Liver (tissue), 9 donors: ENCODE data around the gene SCO2. TPM values are rescaled to one million over a fixed set of nuclear protein-coding genes. Genes with fewer than 3 reads are reported as not detected.

ENCODE experiments used
- DNase-seq: peaks from one replicate; pipeline ENCODE4 v3.0.0-alpha.2; 2017; ENCODE audit warnings: low spot score
- H3K27ac ChIP-seq, 2 donors: one replicate each; pipeline ENCODE4 v1.7.0; 2013; ENCODE audit warnings: inconsistent platforms in 2 of 2, low read length in 2 of 2, control low read depth in 1 of 2, low read depth in 1 of 2, mild to moderate bottlenecking in 1 of 2
- H3K27me3 ChIP-seq, 4 donors: one replicate each; pipeline versions ENCODE4 v1.6.1 to v1.7.0; 2013; ENCODE audit warnings: low read length in 3 of 4, inconsistent platforms in 1 of 4, mild to moderate bottlenecking in 1 of 4, moderate library complexity in 1 of 4; ENCODE audit not compliant: control insufficient read depth in 4 of 4, insufficient read depth in 4 of 4
- H3K36me3 ChIP-seq, 4 donors: one replicate each; pipeline versions ENCODE4 v1.6.1 to v1.7.0; 2013; ENCODE audit warnings: low read length in 3 of 4, mild to moderate bottlenecking in 3 of 4, low read depth in 1 of 4, moderate library complexity in 1 of 4; ENCODE audit not compliant: control insufficient read depth in 4 of 4, insufficient read depth in 3 of 4
- H3K4me1 ChIP-seq, 4 donors: one replicate each; pipeline versions ENCODE4 v1.6.1 to v1.7.0; 2013; ENCODE audit warnings: low read length in 3 of 4, mild to moderate bottlenecking in 3 of 4, moderate library complexity in 1 of 4; ENCODE audit not compliant: control insufficient read depth in 4 of 4, insufficient read depth in 4 of 4
- H3K4me3 ChIP-seq, 3 donors: one replicate each; pipeline versions ENCODE4 v1.6.1 to v1.7.0; 2013; ENCODE audit warnings: low read length in 3 of 3, control low read depth in 1 of 3, low read depth in 1 of 3, mild to moderate bottlenecking in 1 of 3
- H3K9ac ChIP-seq, 2 donors: one replicate each; pipeline ENCODE4 v1.7.0; 2013; ENCODE audit warnings: low read length in 2 of 2, mild to moderate bottlenecking in 2 of 2, moderate library complexity in 2 of 2, control low read depth in 1 of 2, low read depth in 1 of 2
- H3K9me3 ChIP-seq, 4 donors: one replicate each; pipeline versions ENCODE4 v1.6.1 to v1.7.0; 2013; ENCODE audit warnings: low read length in 3 of 4; ENCODE audit not compliant: control insufficient read depth in 4 of 4
- ATF3 ChIP-seq: IDR thresholded peaks from 2 replicates; pipeline ENCODE4 v1.6.1; 2016; ENCODE audit warnings: antibody characterized with exemption
- EGR1 ChIP-seq, 2 donors: IDR thresholded peaks; 2 replicates each; pipeline ENCODE4 v1.6.1; 2016 to 2018; ENCODE audit warnings: antibody characterized with exemption in 2 of 2, low read depth in 2 of 2
- GABPA ChIP-seq, 2 donors: IDR thresholded peaks in 1 of 2; conservative IDR thresholded peaks in 1 of 2; 2 replicates each; pipeline ENCODE4 v1.6.1; 2016; ENCODE audit warnings: antibody characterized with exemption in 2 of 2, mild to moderate bottlenecking in 1 of 2, moderate library complexity in 1 of 2
- HNF4A ChIP-seq, 2 donors: conservative IDR thresholded peaks; 2 replicates each; pipeline ENCODE4 v1.6.1; 2016; ENCODE audit warnings: antibody characterized with exemption in 2 of 2, mild to moderate bottlenecking in 2 of 2
- HNF4G ChIP-seq: IDR thresholded peaks from 2 replicates; pipeline ENCODE4 v1.6.1; 2016; ENCODE audit warnings: antibody characterized with exemption
- JUND ChIP-seq, 2 donors: IDR thresholded peaks; 2 replicates each; pipeline ENCODE4 v1.6.1; 2016; ENCODE audit warnings: antibody characterized with exemption in 2 of 2
- NR2F2 ChIP-seq: IDR thresholded peaks from 2 replicates; pipeline ENCODE4 v1.6.1; 2016; ENCODE audit warnings: antibody characterized with exemption
- REST ChIP-seq: IDR thresholded peaks from 2 replicates; pipeline ENCODE4 v1.6.1; 2016; ENCODE audit warnings: antibody characterized with exemption, mild to moderate bottlenecking
- SP1 ChIP-seq: IDR thresholded peaks from 2 replicates; pipeline ENCODE4 v1.6.1; 2018; ENCODE audit warnings: antibody characterized with exemption, mild to moderate bottlenecking
- TAF1 ChIP-seq: conservative IDR thresholded peaks from 2 replicates; pipeline ENCODE4 v1.6.1; 2016; ENCODE audit warnings: antibody characterized with exemption, mild to moderate bottlenecking
- WGBS: extraction: QIAGEN DNeasy Blood & Tissue Kit; methylation state at CpG from one replicate; pipeline ENCODE4 v1.1.7; 2013; 5-methylcytosine and 5-hydroxymethylcytosine counted together
- polyA plus RNA-seq, 2 donors: library from polyadenylated mRNA; stranded (reverse) in 1 of 2; unstranded in 1 of 2; fragments of 200-250 nt in 1 of 2; fragments of >200 nt in 1 of 2; fragmentation: Nextera tagmentation in 1 of 2; extraction: Ambion mirVana in 1 of 2; gene quantifications; one replicate each; pipeline versions ENCODE4 v1.2.1 to v1.2.3, GENCODE V29; 2013 to 2015
- total RNA-seq, 2 donors: library from RNA; depleted of rRNA; stranded (reverse); fragments of >200 nt; gene quantifications; one replicate each; pipeline ENCODE4 v1.2.3, GENCODE V29; 2014
- TF ChIP-seq, protein P1 (sequence below): IDR thresholded peaks from 2 replicates; pipeline ENCODE4 v1.6.1; 2016; ENCODE audit warnings: antibody characterized with exemption
- donor health status: healthy.
- donor health status: healthy.
- donor health status: healthy.
- donor health status: healthy.
- donor health status: healthy.

Gene SCO2
- total and polyA plus RNA-seq, 4 donors: 1.4 to 2.9 (median 1.8) TPM

DNA sequence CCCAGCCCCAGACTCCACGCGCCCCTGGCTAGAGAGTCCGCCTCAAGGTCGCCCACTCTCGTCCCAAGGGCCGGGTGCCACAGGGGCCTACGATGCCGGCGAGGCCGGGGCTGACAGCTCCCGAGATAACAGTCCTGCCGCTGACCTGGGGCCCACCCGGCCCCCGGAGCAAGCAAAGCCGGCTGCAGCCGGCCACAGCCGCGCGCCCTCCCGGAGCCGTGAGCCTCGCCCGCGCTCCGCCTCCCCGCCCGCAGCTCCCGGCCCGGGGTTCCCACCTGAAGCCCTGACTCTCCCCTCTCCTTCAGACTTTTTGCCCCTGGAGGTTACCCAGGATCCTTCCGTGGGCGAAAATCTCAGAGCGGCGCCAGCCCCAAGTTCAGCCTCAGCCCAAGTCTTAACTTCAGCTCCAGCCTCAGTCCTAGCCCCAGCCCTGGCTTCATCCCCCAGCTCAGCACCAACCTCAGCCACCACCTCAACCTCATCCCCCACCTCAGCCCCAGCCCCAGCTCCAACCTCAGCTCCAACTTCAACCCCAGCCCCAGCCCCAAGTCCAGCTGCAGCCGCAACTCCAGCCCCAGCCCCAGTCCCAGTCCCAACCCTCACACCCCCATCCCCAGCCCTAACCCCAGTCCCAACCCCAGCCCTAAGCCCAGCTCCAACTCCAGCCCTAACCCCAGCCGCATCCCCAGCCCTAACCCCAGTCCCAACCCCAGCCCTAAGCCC is 22.0 kb upstream of the SCO2 start:
- TF ChIP-seq, protein P1, sequence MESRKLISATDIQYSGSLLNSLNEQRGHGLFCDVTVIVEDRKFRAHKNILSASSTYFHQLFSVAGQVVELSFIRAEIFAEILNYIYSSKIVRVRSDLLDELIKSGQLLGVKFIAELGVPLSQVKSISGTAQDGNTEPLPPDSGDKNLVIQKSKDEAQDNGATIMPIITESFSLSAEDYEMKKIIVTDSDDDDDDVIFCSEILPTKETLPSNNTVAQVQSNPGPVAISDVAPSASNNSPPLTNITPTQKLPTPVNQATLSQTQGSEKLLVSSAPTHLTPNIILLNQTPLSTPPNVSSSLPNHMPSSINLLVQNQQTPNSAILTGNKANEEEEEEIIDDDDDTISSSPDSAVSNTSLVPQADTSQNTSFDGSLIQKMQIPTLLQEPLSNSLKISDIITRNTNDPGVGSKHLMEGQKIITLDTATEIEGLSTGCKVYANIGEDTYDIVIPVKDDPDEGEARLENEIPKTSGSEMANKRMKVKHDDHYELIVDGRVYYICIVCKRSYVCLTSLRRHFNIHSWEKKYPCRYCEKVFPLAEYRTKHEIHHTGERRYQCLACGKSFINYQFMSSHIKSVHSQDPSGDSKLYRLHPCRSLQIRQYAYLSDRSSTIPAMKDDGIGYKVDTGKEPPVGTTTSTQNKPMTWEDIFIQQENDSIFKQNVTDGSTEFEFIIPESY: no peak
- TF ChIP-seq EGR1 (IDR thresholded peaks at IDR 0.05; ENCODE audit: low read depth in 2 of 2) (no peak), GABPA (IDR thresholded peaks at IDR 0.05 in 1 of 2, conservative IDR thresholded peaks at IDR 0.05 in 1 of 2) (no peak)
- H3K9ac ChIP-seq: no peak overlapping the region
- no peaks in the 10 kb centered on the region for H3K9me3 ChIP-seq
- no peak overlapping the region for H3K4me3 ChIP-seq
- no peak for DNase-seq
- H3K4me1 ChIP-seq: peaks cover 0 to 13% (median 9%) of the 10 kb centered on the region in 4 donors
- no peak overlapping the region for H3K27ac ChIP-seq
- no peaks in the 10 kb centered on the region for H3K36me3 ChIP-seq
- 53% methylated on average over 35 of the region's 35 CpGs for WGBS
- no peaks in the 10 kb centered on the region for H3K27me3 ChIP-seq

- DNase-seq: no peak
- Histone ChIP-seq H3K9ac (no peak overlapping the region), H3K4me3 (no peak overlapping the region), H3K27ac (no peak overlapping the region), H3K27me3 (no peaks in the 10 kb centered on the region), H3K36me3 (no peaks in the 10 kb centered on the region), H3K9me3 (no peaks in the 10 kb centered on the region), H3K4me1 (peaks cover 0 to 13% (median 9%) of the 10 kb centered on the region in 4 donors)
- WGBS: 74% methylated on average over 78 of the region's 78 CpGs
- TF ChIP-seq TAF1: no peak
- no peak for TF ChIP-seq GABPA (IDR thresholded peaks at IDR 0.05 in 1 of 2, conservative IDR thresholded peaks at IDR 0.05 in 1 of 2)
- TF ChIP-seq NR2F2: no peak
- TF ChIP-seq REST: no peak
- TF ChIP-seq HNF4A (conservative IDR thresholded peaks at IDR 0.05): no peak
- no peak for TF ChIP-seq SP1
- TF ChIP-seq JUND (IDR thresholded peaks at IDR 0.05): no peak
- TF ChIP-seq ATF3: no peak
- TF ChIP-seq HNF4G: no peak
Measured at GRCh38 chr22:50546326-50547262, 21.2 kb upstream of the SCO2 start.
